ENCODE measurements around the gene C10orf88. TPM values are rescaled to one million over a fixed set of nuclear protein-coding genes. Genes with fewer than 3 reads are reported as not detected.

The C10orf88 gene
- total and polyA plus RNA-seq, 9 of the 15 experiments (the other 6 are each of a cell fraction or from before 2014, with no cell fraction given): 2.5 to 9.6 (median 7.5) TPM

DNA sequence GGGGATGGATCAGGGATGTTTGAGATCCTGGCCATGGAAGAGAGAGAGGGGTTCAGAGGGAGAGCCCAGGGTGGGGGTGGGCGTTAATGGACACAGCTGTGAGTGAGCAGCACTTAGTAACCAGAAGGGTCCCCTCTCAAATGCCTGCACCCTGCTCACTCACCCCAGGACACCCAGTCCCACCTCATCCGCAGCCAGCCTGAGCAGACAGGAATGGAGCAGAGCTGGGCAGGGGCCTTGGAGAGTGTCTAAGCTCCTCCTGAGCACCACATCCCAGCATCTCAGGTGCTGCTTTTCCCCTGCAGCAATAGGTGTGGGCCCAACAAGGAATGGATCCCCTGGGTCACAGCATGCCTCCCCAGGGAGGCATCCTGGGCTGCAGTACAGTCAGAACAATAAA is 38.3 kb downstream of the C10orf88 start (continued):
- no peak for TF ChIP-seq NCOR1 (IDR thresholded peaks at IDR 0.05)
- TF ChIP-seq THAP7 (CRISPR knock-in tag; IDR thresholded peaks at IDR 0.05): no peak
- TF ChIP-seq HOXB6 (CRISPR knock-in tag; IDR thresholded peaks at IDR 0.05; ENCODE audit: borderline replicate concordance): no peak
- TF ChIP-seq ZNF282 (CRISPR knock-in tag; IDR thresholded peaks at IDR 0.05): no peak

- intact Hi-C loops (cut with micrococcal nuclease) (no loop called here), in situ Hi-C loops (cut with MboI) (no loop called here)
- POLR2A ChIA-PET: interaction anchor here (1.0 kb wide), 1 partner anchor 15 kb away, joined by 4 read pairs; no protein-coding TSS in a partner anchor
- CTCF ChIA-PET (ENCODE audit: low intra/inter-chr PET ratio): no interaction called here
- Histone ChIP-seq H4K20me1 (replicated peaks; ENCODE audit: control insufficient read depth, insufficient read depth, low read length) (no peaks in the 10 kb centered on the region), H3K27me3 (ENCODE audit: control insufficient read depth in 2 of 2, insufficient read depth in 2 of 2, low read length in 2 of 2) (no peaks in the 10 kb centered on the region; a peak in 2 of 5 replicates), H3K4me3 (no peak overlapping the region), H3K9me3 (replicated peaks; ENCODE audit: control insufficient read depth, insufficient read depth, low read depth, low read length) (no peaks in the 10 kb centered on the region), H2AFZ (ENCODE audit: low read depth, low read length) (no peak overlapping the region), H3K4me1 (replicated peaks in 1 of 2; ENCODE audit: control insufficient read depth in 2 of 2, insufficient read depth in 2 of 2, low read length in 2 of 2) (no peaks in the 10 kb centered on the region), H3K36me3 (ENCODE audit: control insufficient read depth, insufficient read depth, low read length) (no peaks in the 10 kb centered on the region), H3K9me1 (ENCODE audit: control insufficient read depth, insufficient read depth, low read length) (no peaks in the 10 kb centered on the region), H3K4me2 (ENCODE audit: insufficient read depth, low read length) (no peak overlapping the region), H3K79me2 (ENCODE audit: control insufficient read depth, insufficient read depth, low read length) (no peaks in the 10 kb centered on the region; the same call in 2 of the 3 replicates), H3K9ac (ENCODE audit: insufficient read depth in 1 of 2, low read depth in 2 of 2, low read length in 2 of 2) (no peak overlapping the region), H3K27ac (ENCODE audit: extremely low read depth, low read depth, low read length) (no peak overlapping the region)
- FAIRE-seq: peak; percentile 68
- peak; percentile 90 for ATAC-seq
- peak; percentile 54 to 64 (median 57) for DNase-seq (ENCODE audit: extremely low read depth in 1 of 4, low spot score in 3 of 4)
- WGBS (ENCODE audit: insufficient coverage, low coverage, missing lambda C conversion rate): 5% methylated on average over 5 of the region's 5 CpGs
- BruUV-seq (replicated peaks): no TSS peak
- TF ChIP-seq ZNF76 (CRISPR knock-in tag; IDR thresholded peaks at IDR 0.05; ENCODE audit: borderline replicate concordance) (no peak), EP300 (IDR thresholded peaks at IDR 0.05; ENCODE audit: low read length) (no peak), PHTF2 (CRISPR knock-in tag; IDR thresholded peaks at IDR 0.05) (no peak), ZNF124 (CRISPR knock-in tag; IDR thresholded peaks at IDR 0.05) (peak; percentile 87; the same call in 1 of the 2 replicates)
- TF ChIP-seq, protein P1, sequence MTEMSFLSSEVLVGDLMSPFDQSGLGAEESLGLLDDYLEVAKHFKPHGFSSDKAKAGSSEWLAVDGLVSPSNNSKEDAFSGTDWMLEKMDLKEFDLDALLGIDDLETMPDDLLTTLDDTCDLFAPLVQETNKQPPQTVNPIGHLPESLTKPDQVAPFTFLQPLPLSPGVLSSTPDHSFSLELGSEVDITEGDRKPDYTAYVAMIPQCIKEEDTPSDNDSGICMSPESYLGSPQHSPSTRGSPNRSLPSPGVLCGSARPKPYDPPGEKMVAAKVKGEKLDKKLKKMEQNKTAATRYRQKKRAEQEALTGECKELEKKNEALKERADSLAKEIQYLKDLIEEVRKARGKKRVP (CRISPR knock-in tag; IDR thresholded peaks at IDR 0.05): no peak
- TF ChIP-seq, protein P2, sequence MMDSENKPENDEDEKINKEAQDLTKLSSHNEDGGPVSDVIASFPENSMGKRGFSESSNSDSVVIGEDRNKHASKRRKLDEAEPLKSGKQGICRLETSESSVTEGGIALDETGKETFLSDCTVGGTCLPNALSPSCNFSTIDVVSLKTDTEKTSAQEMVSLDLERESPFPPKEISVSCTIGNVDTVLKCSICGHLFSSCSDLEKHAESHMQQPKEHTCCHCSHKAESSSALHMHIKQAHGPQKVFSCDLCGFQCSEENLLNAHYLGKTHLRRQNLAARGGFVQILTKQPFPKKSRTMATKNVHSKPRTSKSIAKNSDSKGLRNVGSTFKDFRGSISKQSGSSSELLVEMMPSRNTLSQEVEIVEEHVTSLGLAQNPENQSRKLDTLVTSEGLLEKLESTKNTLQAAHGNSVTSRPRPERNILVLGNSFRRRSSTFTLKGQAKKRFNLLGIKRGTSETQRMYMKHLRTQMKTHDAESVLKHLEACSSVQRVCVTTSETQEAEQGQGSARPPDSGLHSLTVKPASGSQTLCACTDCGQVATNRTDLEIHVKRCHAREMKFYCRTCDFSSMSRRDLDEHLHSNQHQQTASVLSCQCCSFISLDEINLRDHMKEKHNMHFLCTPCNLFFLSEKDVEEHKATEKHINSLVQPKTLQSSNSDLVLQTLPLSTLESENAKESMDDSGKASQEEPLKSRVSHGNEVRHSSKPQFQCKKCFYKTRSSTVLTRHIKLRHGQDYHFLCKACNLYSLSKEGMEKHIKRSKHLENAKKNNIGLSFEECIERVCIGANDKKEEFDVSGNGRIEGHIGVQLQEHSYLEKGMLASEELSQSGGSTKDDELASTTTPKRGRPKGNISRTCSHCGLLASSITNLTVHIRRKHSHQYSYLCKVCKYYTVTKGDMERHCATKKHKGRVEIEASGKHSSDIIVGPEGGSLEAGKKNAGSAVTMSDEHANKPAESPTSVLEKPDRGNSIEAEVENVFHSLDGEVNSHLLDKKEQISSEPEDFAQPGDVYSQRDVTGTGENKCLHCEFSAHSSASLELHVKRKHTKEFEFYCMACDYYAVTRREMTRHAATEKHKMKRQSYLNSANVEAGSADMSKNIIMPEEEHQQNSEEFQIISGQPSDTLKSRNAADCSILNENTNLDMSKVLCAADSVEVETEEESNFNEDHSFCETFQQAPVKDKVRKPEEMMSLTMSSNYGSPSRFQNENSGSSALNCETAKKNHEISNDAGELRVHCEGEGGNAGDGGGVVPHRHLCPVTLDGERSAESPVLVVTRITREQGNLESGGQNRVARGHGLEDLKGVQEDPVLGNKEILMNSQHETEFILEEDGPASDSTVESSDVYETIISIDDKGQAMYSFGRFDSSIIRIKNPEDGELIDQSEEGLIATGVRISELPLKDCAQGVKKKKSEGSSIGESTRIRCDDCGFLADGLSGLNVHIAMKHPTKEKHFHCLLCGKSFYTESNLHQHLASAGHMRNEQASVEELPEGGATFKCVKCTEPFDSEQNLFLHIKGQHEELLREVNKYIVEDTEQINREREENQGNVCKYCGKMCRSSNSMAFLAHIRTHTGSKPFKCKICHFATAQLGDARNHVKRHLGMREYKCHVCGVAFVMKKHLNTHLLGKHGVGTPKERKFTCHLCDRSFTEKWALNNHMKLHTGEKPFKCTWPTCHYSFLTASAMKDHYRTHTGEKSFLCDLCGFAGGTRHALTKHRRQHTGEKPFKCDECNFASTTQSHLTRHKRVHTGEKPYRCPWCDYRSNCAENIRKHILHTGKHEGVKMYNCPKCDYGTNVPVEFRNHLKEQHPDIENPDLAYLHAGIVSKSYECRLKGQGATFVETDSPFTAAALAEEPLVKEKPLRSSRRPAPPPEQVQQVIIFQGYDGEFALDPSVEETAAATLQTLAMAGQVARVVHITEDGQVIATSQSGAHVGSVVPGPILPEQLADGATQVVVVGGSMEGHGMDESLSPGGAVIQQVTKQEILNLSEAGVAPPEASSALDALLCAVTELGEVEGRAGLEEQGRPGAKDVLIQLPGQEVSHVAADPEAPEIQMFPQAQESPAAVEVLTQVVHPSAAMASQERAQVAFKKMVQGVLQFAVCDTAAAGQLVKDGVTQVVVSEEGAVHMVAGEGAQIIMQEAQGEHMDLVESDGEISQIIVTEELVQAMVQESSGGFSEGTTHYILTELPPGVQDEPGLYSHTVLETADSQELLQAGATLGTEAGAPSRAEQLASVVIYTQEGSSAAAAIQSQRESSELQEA (IDR thresholded peaks at IDR 0.05; ENCODE audit: low read depth): no peak
Observed at GRCh38 chr10:122911889-122912484, 42.0 kb downstream of the C10orf88 start.
